Fibroblast of the conjunctiva (primary cell): ENCODE measurements around the gene MBTD1.
"Not testable (repeated sequence)": the region's sequence is repeated elsewhere in the genome, so short reads cannot be mapped to it uniquely, and the experiment has no call there.

Experiments used
- DNase-seq: peaks from one replicate; pipeline ENCODE4 v3.0.0-alpha.2; 2010; ENCODE audit warnings: low read depth

Gene MBTD1

DNA sequence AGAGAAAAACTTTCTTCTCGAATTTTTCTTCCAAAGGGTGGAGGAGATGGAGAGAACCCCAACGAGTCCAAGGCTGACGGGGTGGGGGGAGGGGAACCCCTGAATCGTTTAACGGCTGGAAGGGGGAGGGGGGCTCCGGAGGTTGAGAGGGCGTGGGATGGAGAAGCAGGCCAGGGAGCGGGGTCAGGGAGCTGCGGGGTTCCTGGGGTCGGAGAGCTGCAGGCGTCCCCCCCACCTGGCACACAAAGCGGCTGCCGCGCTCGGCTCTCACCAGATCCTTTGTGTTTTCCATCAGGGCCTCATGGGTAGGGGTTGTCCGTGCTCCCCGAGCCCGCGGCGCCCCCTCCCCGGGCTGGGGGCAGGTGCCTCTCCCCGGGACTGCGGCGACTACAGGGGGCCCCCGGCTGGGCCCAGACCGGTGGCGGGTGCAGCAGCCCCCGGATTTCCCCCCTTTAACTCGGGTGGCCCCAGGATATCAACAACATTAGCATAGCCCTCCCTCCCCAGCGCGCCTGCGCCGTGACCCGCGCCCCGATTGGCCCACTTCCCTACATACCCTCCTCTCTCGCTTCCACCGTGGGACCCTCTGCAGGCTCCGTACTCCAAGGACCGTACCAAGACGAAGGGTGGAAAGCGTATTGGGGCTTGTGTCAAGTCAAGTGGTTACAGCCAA lies at the start of gene MBTD1:
Gene MBTD1, minus strand, starts transcription at position 486 of the 673 bp plus-strand sequence. CDS start 34,888 bp downstream, outside the sequence.
- DNase-seq: peak; percentile 94

DNA sequence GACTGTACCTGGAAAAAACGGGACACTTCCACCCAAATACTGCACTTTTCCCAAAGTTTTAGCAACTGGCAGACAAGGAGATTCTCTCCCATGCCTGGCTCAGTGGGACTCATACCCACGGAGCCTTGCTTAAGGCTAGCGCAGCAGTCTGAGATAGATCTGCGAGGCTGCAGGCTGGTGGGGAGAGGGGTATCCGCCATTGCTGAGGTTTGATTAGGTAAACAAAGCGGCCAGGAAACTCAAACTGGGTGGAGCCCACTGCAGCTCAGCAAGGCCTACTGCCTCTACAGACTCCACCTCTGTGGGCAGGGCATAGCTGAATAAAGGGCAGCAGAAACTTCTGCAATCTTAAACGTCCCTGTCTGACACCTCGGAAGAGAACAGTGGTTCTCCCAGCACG lies 45.3 kb upstream of the MBTD1 start:
- no peak for DNase-seq

GRCh38 chr17:51299859-51300258 lies 40.0 kb upstream of the MBTD1 start:
- DNase-seq: no peak

DNA sequence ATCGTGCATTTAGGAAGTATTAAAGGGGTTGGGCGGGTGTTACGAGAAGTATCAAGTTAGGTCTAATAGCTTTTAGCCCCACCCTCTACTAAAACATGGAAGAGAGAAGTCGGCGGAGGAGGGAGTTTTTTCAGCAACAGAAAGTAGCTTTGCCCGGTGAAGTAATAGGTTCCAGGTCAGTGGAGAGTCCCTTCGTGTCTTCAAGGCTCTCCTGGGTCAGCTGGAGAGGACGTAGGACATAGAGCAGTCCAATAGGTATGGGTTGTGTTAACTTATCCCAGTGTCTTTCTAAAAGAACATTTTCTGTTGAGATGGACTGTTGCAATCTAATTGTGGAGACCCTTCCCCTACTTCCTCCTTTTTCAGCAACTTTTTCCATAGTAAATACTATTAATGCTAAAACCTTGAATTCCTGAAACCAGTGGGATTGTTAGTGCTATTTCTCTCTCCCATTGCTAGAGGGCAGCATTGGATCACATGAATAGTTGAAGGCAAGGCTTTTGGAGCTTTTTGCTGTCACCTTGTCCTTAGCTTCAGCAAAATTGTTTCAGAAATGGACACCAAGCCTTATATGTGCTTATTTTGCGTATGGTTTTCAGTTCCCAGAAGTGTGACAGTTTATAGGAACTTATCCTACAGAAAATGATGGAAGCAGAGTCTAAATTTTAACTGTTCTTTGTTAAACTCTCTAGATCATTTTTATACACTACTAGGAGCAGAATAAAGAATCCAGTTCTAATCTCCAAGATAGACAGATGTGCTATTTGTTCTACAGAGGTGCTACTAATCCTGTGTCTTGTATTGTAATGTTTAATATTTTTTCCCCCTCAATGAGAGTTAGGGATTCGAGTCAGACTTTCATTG lies 38.9 kb upstream of the MBTD1 start:
- peak; percentile 41 for DNase-seq

DNA sequence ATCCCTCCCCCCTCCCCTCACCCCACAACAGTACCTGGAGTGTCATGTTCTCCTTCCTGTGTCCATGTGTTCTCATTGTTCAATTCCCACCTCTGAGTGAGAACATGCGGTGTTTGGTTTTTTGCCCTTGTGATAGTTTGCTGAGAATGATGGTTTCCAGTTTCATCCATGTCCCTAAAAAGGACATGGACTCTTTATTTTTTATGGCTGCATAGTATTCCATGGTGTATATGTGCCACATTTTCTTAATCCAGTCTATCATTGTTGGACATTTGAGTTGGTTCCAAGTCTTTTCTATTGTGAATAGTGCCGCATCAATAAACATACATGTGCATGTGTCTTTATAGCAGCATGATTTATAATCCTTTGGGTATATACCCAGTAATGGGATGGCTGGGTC lies 34.5 kb upstream of the MBTD1 start:
- DNase-seq: not testable (repeated sequence)

- no peak for DNase-seq
Observed at GRCh38 chr17:51289696-51290111, 29.9 kb upstream of the MBTD1 start.

- DNase-seq: no peak
Observed at GRCh38 chr17:51287412-51287811, 27.6 kb upstream of the MBTD1 start.

GRCh38 chr17:51279183-51279582 lies 19.3 kb upstream of the MBTD1 start:
- no peak for DNase-seq

DNA sequence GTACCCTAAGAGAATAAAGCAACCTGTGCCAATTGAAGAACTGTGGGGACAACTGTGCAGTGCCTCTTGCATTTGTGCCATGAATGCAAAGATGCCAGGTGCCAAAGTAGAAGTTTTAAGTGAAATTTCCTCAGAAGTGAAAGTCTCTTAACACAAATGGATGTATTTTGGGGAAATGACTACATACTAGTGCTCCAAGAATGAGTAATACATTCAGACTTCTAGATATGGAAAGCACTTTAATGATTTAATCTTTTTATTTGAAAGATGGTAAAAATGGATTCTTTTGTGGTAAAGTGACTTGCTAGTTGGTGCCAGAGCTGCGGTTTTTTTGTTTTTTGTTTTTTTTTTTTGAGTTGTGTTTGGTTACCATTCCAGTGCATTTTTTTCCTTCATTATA lies 15.5 kb upstream of the MBTD1 start:
- no peak for DNase-seq

GRCh38 chr17:51272812-51273211 lies 13.0 kb upstream of the MBTD1 start:
- DNase-seq: no peak

- DNase-seq: no peak
Observed at GRCh38 chr17:51270636-51271035, 10.8 kb upstream of the MBTD1 start.

GRCh38 chr17:51269991-51270390 lies 10.1 kb upstream of the MBTD1 start:
- DNase-seq: no peak

DNA sequence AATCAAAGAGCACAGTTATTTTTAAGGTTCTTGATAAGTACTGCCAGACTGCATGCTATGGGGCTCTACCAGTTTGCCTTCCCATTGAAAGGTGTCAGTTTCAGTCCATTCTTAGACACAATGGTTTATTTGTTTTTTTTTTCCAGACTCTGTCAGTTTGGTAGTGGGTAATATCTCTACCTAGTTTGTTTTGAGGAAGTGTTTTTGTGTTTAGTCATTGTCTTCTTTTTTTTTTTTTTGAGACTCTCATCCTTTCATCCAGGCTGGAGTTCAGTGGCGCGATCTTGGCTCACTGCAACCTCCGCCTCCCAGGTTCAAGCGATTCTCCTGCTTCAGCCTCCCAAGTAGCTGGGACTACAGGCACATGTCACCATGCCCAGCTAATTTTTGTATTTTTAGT lies 4.6 kb upstream of the MBTD1 start:
- not testable (repeated sequence) for DNase-seq

- no peak for DNase-seq
Observed at GRCh38 chr17:51263006-51263405, 3.2 kb upstream of the MBTD1 start.

DNA sequence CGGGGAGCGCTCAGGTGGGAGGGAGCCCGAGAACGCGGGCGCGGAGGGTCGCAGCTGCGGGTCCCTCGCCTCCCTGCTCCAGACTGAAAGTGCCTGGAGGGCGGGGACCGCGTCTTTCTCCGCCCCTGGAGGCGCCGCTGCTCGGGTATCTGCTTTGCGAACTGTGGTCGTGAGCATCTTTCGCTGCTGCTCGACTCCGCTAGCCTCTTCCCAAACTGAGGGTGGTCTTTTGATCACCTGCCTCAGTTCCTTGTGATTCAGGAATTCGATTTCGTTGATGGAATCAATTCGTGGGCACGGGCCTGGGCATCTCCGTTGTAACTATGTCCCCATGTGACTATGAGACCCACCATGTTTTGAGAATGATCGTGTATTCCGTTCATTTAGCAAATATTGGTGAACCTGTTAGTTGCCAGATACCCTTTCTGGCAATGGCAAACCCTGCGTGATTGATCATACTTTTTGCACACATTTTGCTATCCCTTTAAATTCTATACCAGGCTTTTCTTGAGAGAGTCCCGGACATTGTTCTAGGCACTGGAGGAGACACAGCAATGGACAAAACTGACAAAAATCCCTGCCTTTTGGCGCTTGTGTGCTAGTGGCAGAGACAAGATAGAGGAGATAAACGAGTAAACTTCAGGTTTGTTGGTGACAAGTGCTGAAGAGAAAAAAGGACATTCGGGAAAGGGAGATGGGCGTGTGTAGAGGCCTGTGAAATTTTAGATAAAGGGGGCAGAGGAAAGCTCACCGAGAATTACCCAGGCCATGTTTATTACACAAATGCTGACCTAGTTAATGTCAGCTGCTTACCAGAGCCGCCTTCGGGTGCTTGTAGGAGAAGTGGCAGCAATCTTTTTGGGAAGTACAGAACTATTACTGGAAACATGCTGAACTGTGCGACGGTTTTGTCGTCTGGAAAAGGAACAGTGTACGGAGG lies 1.4 kb upstream of the MBTD1 start:
- DNase-seq: no peak

GRCh38 chr17:51260237-51261023 lies 581 bp upstream of the MBTD1 start, which contains the start of gene UTP18:
Gene UTP18, plus strand, starts transcription at chr17:51260546. Its CDS starts 39 bp downstream, at chr17:51260585.
- DNase-seq: peak; percentile 96

- DNase-seq: no peak
Observed at GRCh38 chr17:51258756-51259563, 889 bp downstream of the MBTD1 start.

DNA sequence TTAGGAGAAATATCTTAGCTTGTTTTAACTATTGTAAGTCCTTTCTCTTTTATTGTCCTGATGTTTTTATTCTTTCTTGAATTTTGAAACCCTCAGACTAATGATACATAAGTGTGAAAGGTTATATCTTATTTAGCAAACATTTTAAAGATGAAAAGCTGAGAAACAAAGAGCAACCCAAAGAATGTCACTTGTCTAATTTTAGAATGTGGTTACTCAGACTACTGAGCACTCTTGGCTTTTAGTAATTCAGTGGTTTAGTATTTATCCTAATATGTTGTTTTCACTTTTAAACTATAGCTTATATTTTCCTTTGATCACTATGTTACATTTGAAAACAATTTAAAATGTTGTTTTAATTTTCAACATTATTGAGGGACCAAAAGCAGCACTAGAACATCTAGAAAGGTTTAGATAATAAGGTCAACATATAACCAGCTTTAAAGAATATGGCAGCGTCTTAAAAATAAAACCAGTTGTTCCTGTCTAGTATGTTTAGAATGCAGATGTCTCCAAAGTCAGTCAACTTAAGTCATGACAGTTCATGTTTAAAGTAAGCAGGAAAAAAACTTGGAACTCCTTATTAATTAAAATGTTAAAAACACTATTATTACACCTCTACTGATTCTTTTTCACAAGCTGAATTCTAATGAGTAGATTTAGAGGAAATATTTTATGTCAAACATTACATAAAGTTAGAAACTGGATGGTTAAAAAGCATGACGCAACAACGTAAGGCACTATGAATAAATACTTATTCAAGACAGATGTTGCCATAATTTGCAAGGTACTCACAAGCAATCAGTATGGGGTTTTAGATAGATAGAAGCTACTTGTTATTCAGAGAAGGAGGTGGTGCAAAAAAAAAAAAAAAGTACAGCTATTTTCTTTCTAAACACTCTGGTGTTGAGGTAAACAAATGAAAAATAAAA lies 2.4 kb downstream of the MBTD1 start:
- DNase-seq: no peak

DNA sequence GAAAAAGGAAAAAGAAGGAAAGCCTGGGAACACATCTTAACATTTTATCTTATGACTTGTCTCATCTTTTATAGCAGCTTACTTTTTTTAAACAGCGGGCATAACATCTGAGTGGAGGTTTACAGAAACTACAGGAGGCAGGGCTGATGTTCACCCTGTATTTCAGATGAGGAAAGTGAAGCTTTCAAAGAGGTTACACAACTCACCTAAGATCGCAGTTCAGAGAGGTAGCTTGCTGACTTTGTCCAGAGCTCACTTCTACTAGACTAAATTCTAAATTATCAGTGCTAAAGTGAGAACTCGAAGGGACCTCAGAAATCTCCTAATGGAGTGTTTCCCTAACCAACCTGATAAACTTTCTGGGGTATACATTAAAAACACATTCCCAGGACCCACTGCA lies 3.7 kb downstream of the MBTD1 start:
- DNase-seq: no peak
